Fibroblast of villous mesenchyme (primary cell): Measurements from ENCODE around the gene ATP6V1A. TPM values are rescaled to one million over a fixed set of nuclear protein-coding genes. Genes with fewer than 3 reads are reported as not detected.
A peak's percentile ranks its signal among the peaks of the same experiment; 100 is the strongest.

Experiments
- DNase-seq: peaks from one replicate; pipeline ENCODE4 v3.0.0-alpha.2; 2010; ENCODE audit warnings: low read depth
- H3K4me3 ChIP-seq: 2 replicates; pipeline ENCODE4 v1.5.1; 2011; ENCODE audit warnings: low read depth, mild to moderate bottlenecking, low read length
- CTCF ChIP-seq: IDR thresholded peaks from 2 replicates; pipeline ENCODE4 v1.5.1; 2012; ENCODE audit warnings: low read depth, mild to moderate bottlenecking, low read length; ENCODE audit not compliant: insufficient read depth
- total RNA-seq: library from RNA; depleted of rRNA; stranded (reverse); fragments of >200 nt; gene quantifications from 2 replicates; pipeline ENCODE4 v1.2.3, GENCODE V29; 2012

Gene ATP6V1A
- total RNA-seq, 1 donor = 117 TPM

- no peak overlapping the region for H3K4me3 ChIP-seq
- TF ChIP-seq CTCF = no peak
- DNase-seq = no peak
Measured at GRCh38 chr3:113754494-113755159, 7.8 kb downstream of the ATP6V1A start.

GRCh38 chr3:113758389-113759024 lies 11.7 kb downstream of the ATP6V1A start:
- no peak overlapping the region for H3K4me3 ChIP-seq
- peak; percentile 46 for DNase-seq
- no peak for TF ChIP-seq CTCF

- TF ChIP-seq CTCF = no peak
- no peak overlapping the region for H3K4me3 ChIP-seq
Measured at GRCh38 chr3:113764698-113765097, 17.9 kb downstream of the ATP6V1A start.

GRCh38 chr3:113769551-113769950 lies 22.7 kb downstream of the ATP6V1A start:
- TF ChIP-seq CTCF = no peak
- H3K4me3 ChIP-seq = no peak overlapping the region
- peak; percentile 59 for DNase-seq

More at GRCh38 chr3:113764698-113765097, 17.9 kb downstream of the ATP6V1A start:
- DNase-seq = no peak

GRCh38 chr3:113771993-113772392 lies 25.2 kb downstream of the ATP6V1A start:
- no peak for TF ChIP-seq CTCF
- no peak for DNase-seq
- no peak overlapping the region for H3K4me3 ChIP-seq

- H3K4me3 ChIP-seq = no peak overlapping the region
- TF ChIP-seq CTCF = no peak
- peak; percentile 90 for DNase-seq
Measured at GRCh38 chr3:113773381-113773780, 26.5 kb downstream of the ATP6V1A start.
